IMR-90 (cell line): Measurements from ENCODE around the gene FTO. TPM values are rescaled to one million over a fixed set of nuclear protein-coding genes. Genes with fewer than 3 reads are reported as not detected.

ENCODE experiments used
- ATAC-seq: fragments of 200-7000 bp; cut with Tn5 transposase; 2 replicates; pipeline ENCODE4 v1.9.1; 2020; ENCODE audit warnings: low read depth, mild to moderate bottlenecking, moderate library complexity
- BruUV-seq: library from RNA; stranded (reverse); fragments of 400-500 nt; replicated peaks from 2 replicates; lab custom pipeline; 2021; lab: Mats Ljungman, UMichigan
- CTCF ChIA-PET: fragments of 300-600 bp; formaldehyde crosslinking; extraction: SDS; loops from one replicate; lab custom pipeline; 2021; ENCODE audit warnings: antibody characterized with exemption; lab: Yijun Ruan, JAX
- POLR2A ChIA-PET: fragments of 300-600 bp; sonication (Branson Sonifier 250); formaldehyde crosslinking; loops from one replicate; lab custom pipeline; 2022; ENCODE audit warnings: antibody characterized with exemption; ENCODE audit not compliant: unreplicated experiment; lab: Charles Lee
- DNase-seq: peaks from one replicate; pipeline ENCODE4 v3.0.0; 2013
- H2AFZ ChIP-seq: replicated peaks from 2 replicates; pipeline ENCODE3; 2013; ENCODE audit warnings: low read length, mild to moderate bottlenecking; ENCODE audit not compliant: poor library complexity
- H2AK5ac ChIP-seq: 2 replicates; pipeline ENCODE4 v1.6.1; 2013; ENCODE audit warnings: low read depth, low read length, inconsistent platforms
- H2AK9ac ChIP-seq: replicated peaks from 2 replicates; pipeline ENCODE3; 2013; ENCODE audit warnings: mild to moderate bottlenecking, low read depth, low read length, moderate library complexity; ENCODE audit not compliant: poor library complexity
- H2BK120ac ChIP-seq: 2 replicates; pipeline ENCODE4 v1.6.1; 2013; ENCODE audit warnings: low read depth, low read length, inconsistent platforms
- H2BK15ac ChIP-seq: 3 replicates; pipeline ENCODE4 v1.6.1; 2013; ENCODE audit warnings: low read depth, low read length, inconsistent platforms
- H2BK20ac ChIP-seq: 2 replicates; pipeline ENCODE4 v1.6.1; 2013; ENCODE audit warnings: low read depth, mild to moderate bottlenecking, inconsistent platforms, low read length, moderate library complexity
- H2BK5ac ChIP-seq: 2 replicates; pipeline ENCODE4 v1.6.1; 2013; ENCODE audit warnings: mild to moderate bottlenecking, low read depth, low read length, inconsistent platforms; ENCODE audit not compliant: poor library complexity, severe bottlenecking
- H3K14ac ChIP-seq: replicated peaks from 2 replicates; pipeline ENCODE4 v1.6.1; 2013; ENCODE audit warnings: low read depth, low read length, inconsistent platforms
- H3K18ac ChIP-seq: 2 replicates; pipeline ENCODE4 v1.6.1; 2013; ENCODE audit warnings: low read depth, low read length, control low read depth
- H3K23ac ChIP-seq: 2 replicates; pipeline ENCODE4 v1.6.1; 2013; ENCODE audit warnings: low read depth, low read length, inconsistent platforms
- H3K27ac ChIP-seq: 2 replicates; pipeline ENCODE4 v1.5.1; 2013; ENCODE audit warnings: mild to moderate bottlenecking, control low read depth, low read length; ENCODE audit not compliant: insufficient read depth
- H3K27me3 ChIP-seq: 2 replicates; pipeline ENCODE4 v1.6.1; 2013; ENCODE audit warnings: low read length; ENCODE audit not compliant: control insufficient read depth, insufficient read depth
- H3K36me3 ChIP-seq: 2 replicates; pipeline ENCODE4 v1.6.1; 2013; ENCODE audit warnings: low read length, mixed read lengths; ENCODE audit not compliant: control insufficient read depth, insufficient read depth
- H3K4ac ChIP-seq: 2 replicates; pipeline ENCODE4 v1.6.1; 2013; ENCODE audit warnings: low read depth, low read length, inconsistent platforms
- H3K4me1 ChIP-seq: 2 replicates; pipeline ENCODE4 v1.6.1; 2013; ENCODE audit warnings: low read length, mixed read lengths; ENCODE audit not compliant: control insufficient read depth, insufficient read depth
- H3K4me2 ChIP-seq: 2 replicates; pipeline ENCODE4 v1.6.1; 2013; ENCODE audit warnings: low read depth, mild to moderate bottlenecking, control low read depth, low read length, moderate library complexity
- H3K4me3 ChIP-seq: 2 replicates; pipeline ENCODE4 v1.5.1; 2013; ENCODE audit warnings: low read depth, mild to moderate bottlenecking, control low read depth, low read length, moderate library complexity; ENCODE audit not compliant: insufficient read depth
- H3K56ac ChIP-seq: 2 replicates; pipeline ENCODE4 v1.6.1; 2013; ENCODE audit warnings: low read length, inconsistent platforms; ENCODE audit not compliant: insufficient read depth; ENCODE audit errors: extremely low read depth
- H3K79me1 ChIP-seq, 2 experiments: 2 replicates each; pipeline ENCODE4 v1.6.1; 2013; ENCODE audit warnings: low read length in 2 of 2, inconsistent platforms in 1 of 2, low read depth in 1 of 2
- H3K9ac ChIP-seq: 2 replicates; pipeline ENCODE4 v1.6.1; 2013; ENCODE audit warnings: low read depth, low read length, control low read depth
- H3K9me1 ChIP-seq: 2 replicates; pipeline ENCODE4 v1.6.1; 2013; ENCODE audit warnings: low read length, inconsistent platforms; ENCODE audit not compliant: insufficient read depth
- H3K9me3 ChIP-seq: 2 replicates; pipeline ENCODE4 v1.6.1; 2013; ENCODE audit warnings: low read length; ENCODE audit not compliant: control insufficient read depth, insufficient read depth
- H4K20me1 ChIP-seq: 2 replicates; pipeline ENCODE4 v1.6.1; 2013; ENCODE audit warnings: low read length, inconsistent platforms; ENCODE audit not compliant: insufficient read depth
- H4K5ac ChIP-seq: 2 replicates; pipeline ENCODE4 v1.6.1; 2013; ENCODE audit warnings: mild to moderate bottlenecking, low read depth, low read length, control low read depth
- H4K8ac ChIP-seq, 2 experiments: 2 replicates each; pipeline ENCODE4 v1.6.1; 2013; ENCODE audit warnings: low read depth in 2 of 2, low read length in 2 of 2, control low read depth in 1 of 2, inconsistent platforms in 1 of 2
- H4K91ac ChIP-seq: 2 replicates; pipeline ENCODE4 v1.6.1; 2013; ENCODE audit warnings: low read depth, low read length, inconsistent platforms; ENCODE audit not compliant: insufficient read depth
- BHLHE40 ChIP-seq: fragments of 150-350 bp; IDR thresholded peaks from 2 replicates; pipeline ENCODE4 v1.6.1; 2016; ENCODE audit warnings: mild to moderate bottlenecking, low read depth, low read length
- CEBPB ChIP-seq: IDR thresholded peaks from 2 replicates; pipeline ENCODE4 v1.6.1; 2012; ENCODE audit warnings: low read depth, low read length, improper control_type of control experiment
- CHD1 ChIP-seq: IDR thresholded peaks from 2 replicates; pipeline ENCODE4 v1.6.1; 2012; ENCODE audit warnings: low read depth, low read length, improper control_type of control experiment
- CTCF ChIP-seq: conservative IDR thresholded peaks from 2 replicates; pipeline ENCODE4 v1.5.1; 2012; ENCODE audit warnings: mild to moderate bottlenecking, low read depth, low read length, improper control_type of control experiment
- ELK1 ChIP-seq: fragments of 150-350 bp; IDR thresholded peaks from 2 replicates; pipeline ENCODE4 v1.6.1; 2016; ENCODE audit warnings: low read depth, mild to moderate bottlenecking, low read length, moderate library complexity, borderline replicate concordance
- FOS ChIP-seq: fragments of 150-350 bp; IDR thresholded peaks from 2 replicates; pipeline ENCODE4 v1.6.1; 2016; ENCODE audit warnings: low read depth, low read length
- NFE2L2 ChIP-seq: fragments of 150-350 bp; IDR thresholded peaks from 2 replicates; pipeline ENCODE4 v1.6.1; 2016; ENCODE audit warnings: low read depth, mild to moderate bottlenecking, low read length
- RAD21 ChIP-seq: IDR thresholded peaks from 2 replicates; pipeline ENCODE4 v1.6.1; 2012; ENCODE audit warnings: low read length, improper control_type of control experiment
- RFX5 ChIP-seq: IDR thresholded peaks from 2 replicates; pipeline ENCODE4 v1.8.0; 2012; ENCODE audit warnings: low read depth, mild to moderate bottlenecking, low read length, moderate library complexity
- USF2 ChIP-seq: fragments of 150-350 bp; IDR thresholded peaks from 2 replicates; pipeline ENCODE4 v1.6.1; 2017; ENCODE audit warnings: mild to moderate bottlenecking, antibody characterized with exemption, low read length, low read depth
- WGBS, 2 experiments: methylation state at CpG; one replicate each; pipeline versions ENCODE4 v1.1.5 to v1.1.7; 2013; ENCODE audit warnings: missing lambda C conversion rate in 2 of 2; ENCODE audit not compliant: insufficient read length in 1 of 2; ENCODE audit errors: extremely low coverage in 2 of 2; 5-methylcytosine and 5-hydroxymethylcytosine counted together
- dilution Hi-C: fragments of 300-500 bp; cut with HindIII; formaldehyde crosslinking; loops from one replicate; pipeline ENCODE4 v1.14.3; 2018; ENCODE audit warnings: low sequenced_read_pairs; ENCODE audit not compliant: unreplicated experiment
- in situ Hi-C: fragments of 300-500 bp; cut with MboI; formaldehyde crosslinking; loops from 3 replicates; pipeline ENCODE4 v1.14.3; 2019; ENCODE audit warnings: low sequenced_read_pairs, inconsistent platforms, mixed read lengths
- intact Hi-C: fragments of 100-400 bp; cut with micrococcal nuclease; formaldehyde crosslinking; loops from 2 replicates; pipeline ENCODE4 v1.10.0; 2022
- polyA plus RNA-seq, 3 experiments: library from polyadenylated mRNA; depleted of rRNA; stranded (reverse); fragments of >200 nt; gene quantifications; 2 replicates each; pipeline ENCODE4 v1.2.3, GENCODE V29; 2012; ENCODE audit warnings: low replicate concordance in 1 of 3
- total RNA-seq: library from RNA; depleted of rRNA; stranded (reverse); fragments of >200 nt; gene quantifications from 2 replicates; pipeline ENCODE4 v1.2.3, GENCODE V29; 2012

The FTO gene
- total and polyA plus RNA-seq, 2 of the 4 experiments (the other 2 are of a cell fraction), result 70.3 to 132 TPM

GRCh38 chr16:53775106-53775820 is 71.3 kb downstream of the FTO start:
- Histone ChIP-seq H4K5ac (peak overlapping the region; percentile 59; the same call in 1 of the 2 replicates), H4K8ac (no peak overlapping the region; a peak in 1 of 4 replicates), H2AK9ac (no peak overlapping the region), H2AFZ (no peak overlapping the region), H4K91ac (peak overlapping the region; percentile 29), H3K4me3 (no peak overlapping the region), H3K4ac (peak overlapping the region; percentile 17), H3K23ac (no peak overlapping the region; the same call in 1 of the 2 replicates), H3K56ac (no peak overlapping the region), H3K4me2 (0 out of 2 replicates have a peak overlapping the region, but pooled peaks have one; percentile 3), H4K20me1 (peaks cover 10% of the 10 kb centered on the region; the same call in 1 of the 2 replicates), H3K4me1 (peaks cover 20% of the 10 kb centered on the region), H2BK120ac (peak overlapping the region; percentile 30; the same call in 1 of the 2 replicates), H3K9ac (no peak overlapping the region), H3K79me1 (peaks cover 23 to 31% of the 10 kb centered on the region in 2 experiments), H2AK5ac (no peak overlapping the region; the same call in 1 of the 2 replicates), H2BK15ac (peak overlapping the region; percentile 77; the same call in 2 of the 3 replicates), H2BK20ac (no peak overlapping the region), H3K27ac (no peak overlapping the region), H3K27me3 (no peaks in the 10 kb centered on the region), H3K9me1 (peaks cover 4% of the 10 kb centered on the region), H2BK5ac (no peak overlapping the region), H3K9me3 (no peaks in the 10 kb centered on the region), H3K18ac (peak overlapping the region; percentile 42; the same call in 1 of the 2 replicates), H3K14ac (peak overlapping the region; percentile 57; the same call in 1 of the 2 replicates), H3K36me3 (no peaks in the 10 kb centered on the region)
- BruUV-seq, result no TSS peak
- intact Hi-C loops (loop anchor here (5.0 to 10.0 kb wide), 3 partner anchors 42 to 510 kb away; partner anchors contain the start of gene IRX3), dilution Hi-C loops (no loop called here), in situ Hi-C loops (no loop called here)
- POLR2A ChIA-PET, result no interaction called here
- no peak for DNase-seq
- no CpG with 5 or more reads among the region's 2 CpGs for WGBS, 2 experiments
- no peak for ATAC-seq
- TF ChIP-seq CHD1, result no peak
- TF ChIP-seq BHLHE40, result no peak
- TF ChIP-seq NFE2L2, result no peak
- no peak for TF ChIP-seq USF2
- no peak for TF ChIP-seq CEBPB
- TF ChIP-seq ELK1, result no peak
- TF ChIP-seq RFX5, result no peak
- TF ChIP-seq RAD21, result no peak
- no peak for TF ChIP-seq FOS
- no peak for TF ChIP-seq CTCF
- CTCF ChIA-PET, result interaction anchor here (1.1 kb wide), 1 partner anchor 1154 kb away, joined by 3 read pairs; no protein-coding TSS in a partner anchor
